Testis (tissue), 2 donors: ENCODE measurements around the gene APLNR.

Source experiments
- POLR2A ChIP-seq: fragments of 450-650 bp; IDR thresholded peaks from one replicate; pipeline ENCODE4 v1.6.1; 2017; ENCODE audit warnings: antibody characterized with exemption, mild to moderate bottlenecking, moderate library complexity
- TF ChIP-seq, protein P1 (sequence below), 3 experiments: fragments of 450-650 bp in 2 of 3; fragments of 200-600 bp in 1 of 3; sonication (generic) in 1 of 3; IDR thresholded peaks; one replicate each; pipeline ENCODE4 v1.5.1; 2016 to 2019; ENCODE audit warnings: antibody characterized with exemption in 3 of 3, mild to moderate bottlenecking in 2 of 3, moderate library complexity in 1 of 3

DNA sequence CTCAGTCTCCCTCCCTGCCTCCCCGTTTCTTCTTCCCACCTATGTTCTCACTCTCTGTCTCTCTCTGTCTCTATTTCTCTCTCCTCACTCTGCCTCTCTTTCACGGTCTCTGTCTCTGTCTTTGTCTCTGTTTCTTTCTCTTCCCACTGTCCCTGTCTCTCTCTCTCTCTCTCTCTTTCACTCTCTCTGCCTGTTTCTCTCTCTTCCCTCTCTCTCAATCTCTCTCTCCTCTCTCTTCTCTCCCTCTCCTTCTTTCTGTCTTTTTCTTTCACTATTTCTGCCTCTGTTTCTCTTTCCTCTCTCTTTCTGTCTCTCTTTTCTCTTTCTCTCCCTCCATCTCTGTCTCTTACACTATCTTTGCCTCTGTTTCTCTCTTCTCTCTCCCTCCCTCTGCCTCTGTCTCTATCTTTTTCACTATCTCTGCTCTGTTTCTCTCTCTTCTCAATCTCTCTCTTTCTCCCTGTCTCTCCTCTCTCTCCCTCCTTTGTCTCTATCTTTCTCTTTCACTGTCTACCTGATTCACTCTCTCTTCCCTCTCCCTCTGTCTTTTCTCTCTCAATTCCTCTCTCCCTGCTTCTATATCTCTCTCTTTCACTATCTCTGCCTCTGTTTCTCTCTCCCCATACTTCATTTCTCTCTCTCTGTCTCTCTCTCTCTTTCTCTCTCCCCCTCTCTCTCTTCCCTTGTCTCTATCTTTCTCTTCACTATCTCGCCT, 5.4 kb downstream of the APLNR start:
- TF ChIP-seq, protein P1, sequence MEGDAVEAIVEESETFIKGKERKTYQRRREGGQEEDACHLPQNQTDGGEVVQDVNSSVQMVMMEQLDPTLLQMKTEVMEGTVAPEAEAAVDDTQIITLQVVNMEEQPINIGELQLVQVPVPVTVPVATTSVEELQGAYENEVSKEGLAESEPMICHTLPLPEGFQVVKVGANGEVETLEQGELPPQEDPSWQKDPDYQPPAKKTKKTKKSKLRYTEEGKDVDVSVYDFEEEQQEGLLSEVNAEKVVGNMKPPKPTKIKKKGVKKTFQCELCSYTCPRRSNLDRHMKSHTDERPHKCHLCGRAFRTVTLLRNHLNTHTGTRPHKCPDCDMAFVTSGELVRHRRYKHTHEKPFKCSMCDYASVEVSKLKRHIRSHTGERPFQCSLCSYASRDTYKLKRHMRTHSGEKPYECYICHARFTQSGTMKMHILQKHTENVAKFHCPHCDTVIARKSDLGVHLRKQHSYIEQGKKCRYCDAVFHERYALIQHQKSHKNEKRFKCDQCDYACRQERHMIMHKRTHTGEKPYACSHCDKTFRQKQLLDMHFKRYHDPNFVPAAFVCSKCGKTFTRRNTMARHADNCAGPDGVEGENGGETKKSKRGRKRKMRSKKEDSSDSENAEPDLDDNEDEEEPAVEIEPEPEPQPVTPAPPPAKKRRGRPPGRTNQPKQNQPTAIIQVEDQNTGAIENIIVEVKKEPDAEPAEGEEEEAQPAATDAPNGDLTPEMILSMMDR (IDR thresholded peaks at IDR 0.05) = no peak
- no peak for TF ChIP-seq POLR2A
